ENCODE measurements around the gene RNF217.
"Not testable (repeated sequence)": the region's sequence is repeated elsewhere in the genome, so short reads cannot be mapped to it uniquely, and the experiment has no call there.

The RNF217 gene

GRCh38 chr6:125102891-125103290 lies 140.7 kb downstream of the RNF217 start:
- DNase-seq: no peak

- DNase-seq: no peak
Measured at GRCh38 chr6:125104425-125104824, 142.2 kb downstream of the RNF217 start.

GRCh38 chr6:125107048-125107447 lies 144.8 kb downstream of the RNF217 start:
- DNase-seq: no peak

- no peak for DNase-seq
Measured at GRCh38 chr6:125107896-125108295, 145.7 kb downstream of the RNF217 start.

GRCh38 chr6:125110056-125110455 lies 147.8 kb downstream of the RNF217 start:
- no peak for DNase-seq

GRCh38 chr6:125111219-125111983 lies 149.2 kb downstream of the RNF217 start:
- DNase-seq: no peak

- no peak for DNase-seq
Measured at GRCh38 chr6:125112934-125113333, 150.7 kb downstream of the RNF217 start.

GRCh38 chr6:125114248-125114858 lies 152.1 kb downstream of the RNF217 start:
- peak; percentile 66 for DNase-seq

- no peak for DNase-seq
Measured at GRCh38 chr6:125116170-125116569, 153.9 kb downstream of the RNF217 start.

- DNase-seq: no peak
Measured at GRCh38 chr6:125116710-125117109, 154.5 kb downstream of the RNF217 start.

- DNase-seq: no peak
Measured at GRCh38 chr6:125117818-125118217, 155.6 kb downstream of the RNF217 start.

- DNase-seq: no peak
Measured at GRCh38 chr6:125120054-125120590, 157.9 kb downstream of the RNF217 start.

- DNase-seq: no peak
Measured at GRCh38 chr6:125121894-125122293, 159.7 kb downstream of the RNF217 start.

- DNase-seq: no peak
Measured at GRCh38 chr6:125123051-125123450, 160.8 kb downstream of the RNF217 start.

- DNase-seq: no peak
Measured at GRCh38 chr6:125123468-125124048, 161.3 kb downstream of the RNF217 start.

GRCh38 chr6:125124049-125124669 lies 161.9 kb downstream of the RNF217 start:
- DNase-seq: no peak

- DNase-seq: not testable (repeated sequence)
Measured at GRCh38 chr6:125125856-125126255, 163.6 kb downstream of the RNF217 start.

GRCh38 chr6:125129354-125129753 lies 167.1 kb downstream of the RNF217 start:
- DNase-seq: no peak

- DNase-seq: no peak
Measured at GRCh38 chr6:125132058-125132457, 169.8 kb downstream of the RNF217 start.

- no peak for DNase-seq
Measured at GRCh38 chr6:125136378-125136777, 174.1 kb downstream of the RNF217 start.

GRCh38 chr6:125138083-125138482 lies 175.8 kb downstream of the RNF217 start:
- DNase-seq: no peak

- DNase-seq: no peak
Measured at GRCh38 chr6:125140808-125141207, 178.6 kb downstream of the RNF217 start.
